Hepatocyte (in vitro differentiated cells): ENCODE results near the gene TTC34.

ENCODE experiments used
- CTCF ChIP-seq: fragments of 200-600 bp; sonication (generic); IDR thresholded peaks from 2 replicates; pipeline ENCODE4 v1.5.1; 2016; ENCODE audit warnings: antibody characterized with exemption, mild to moderate bottlenecking; ENCODE audit not compliant: poor library complexity
- EZH2 ChIP-seq: fragments of 200-600 bp; sonication (generic); IDR thresholded peaks from 2 replicates; pipeline ENCODE4 v1.6.1; 2016; ENCODE audit warnings: antibody characterized with exemption, mild to moderate bottlenecking, borderline replicate concordance

GRCh38 chr1:2636733-2637132, 164.8 kb downstream of the TTC34 start:
- no peak for TF ChIP-seq CTCF
- TF ChIP-seq EZH2: no peak
